MM.1S (cell line): ENCODE data around the gene RABGEF1.
"Not testable (repeated sequence)": the region's sequence is repeated elsewhere in the genome, so short reads cannot be mapped to it uniquely, and the experiment has no call there.

ENCODE experiments used
- EZH2 ChIP-seq: fragments of 300-600 bp; sonication (generic); optimal IDR thresholded peaks from 2 replicates; pipeline ENCODE3; 2017; ENCODE audit warnings: low read depth, mild to moderate bottlenecking, antibody characterized with exemption, low read length, mixed read lengths
- TF ChIP-seq, protein P1 (sequence below): fragments of 300-600 bp; sonication (generic); IDR thresholded peaks from 2 replicates; pipeline ENCODE4 v1.5.1; 2016; ENCODE audit warnings: antibody characterized with exemption, low read length, mixed read lengths

DNA sequence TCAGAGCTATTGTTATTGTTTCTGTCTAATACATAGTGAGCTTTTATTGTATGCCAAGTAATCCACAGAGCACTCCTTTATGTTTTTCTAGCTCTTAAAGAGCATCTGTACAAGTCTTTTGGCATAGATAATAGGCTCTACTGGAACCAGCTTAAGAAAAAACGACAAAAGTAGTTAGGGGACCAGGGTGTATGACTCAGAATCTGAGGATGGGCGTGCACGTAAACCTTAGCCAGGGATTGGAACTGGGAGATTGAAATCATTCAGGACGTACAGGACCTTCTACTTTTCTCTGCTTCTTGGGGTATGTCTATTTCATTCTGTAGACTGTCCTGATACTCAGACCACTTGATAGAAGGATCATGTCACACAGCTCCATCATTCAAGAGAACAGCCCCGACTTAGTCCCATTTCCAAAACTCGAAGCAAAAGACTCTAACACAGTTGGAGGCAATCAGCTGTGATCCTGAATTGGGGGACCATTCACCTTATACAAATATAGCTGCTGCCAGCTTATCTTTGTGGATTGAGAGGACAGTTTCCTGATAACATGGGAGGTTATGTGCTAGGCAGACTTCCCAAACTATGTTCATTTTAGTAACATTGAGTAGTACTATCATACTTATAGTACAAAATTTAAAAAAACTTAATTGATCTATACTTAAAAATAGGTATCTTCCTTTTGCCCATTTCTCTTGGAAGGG lies 24.9 kb downstream of the RABGEF1 start:
- TF ChIP-seq, protein P1, sequence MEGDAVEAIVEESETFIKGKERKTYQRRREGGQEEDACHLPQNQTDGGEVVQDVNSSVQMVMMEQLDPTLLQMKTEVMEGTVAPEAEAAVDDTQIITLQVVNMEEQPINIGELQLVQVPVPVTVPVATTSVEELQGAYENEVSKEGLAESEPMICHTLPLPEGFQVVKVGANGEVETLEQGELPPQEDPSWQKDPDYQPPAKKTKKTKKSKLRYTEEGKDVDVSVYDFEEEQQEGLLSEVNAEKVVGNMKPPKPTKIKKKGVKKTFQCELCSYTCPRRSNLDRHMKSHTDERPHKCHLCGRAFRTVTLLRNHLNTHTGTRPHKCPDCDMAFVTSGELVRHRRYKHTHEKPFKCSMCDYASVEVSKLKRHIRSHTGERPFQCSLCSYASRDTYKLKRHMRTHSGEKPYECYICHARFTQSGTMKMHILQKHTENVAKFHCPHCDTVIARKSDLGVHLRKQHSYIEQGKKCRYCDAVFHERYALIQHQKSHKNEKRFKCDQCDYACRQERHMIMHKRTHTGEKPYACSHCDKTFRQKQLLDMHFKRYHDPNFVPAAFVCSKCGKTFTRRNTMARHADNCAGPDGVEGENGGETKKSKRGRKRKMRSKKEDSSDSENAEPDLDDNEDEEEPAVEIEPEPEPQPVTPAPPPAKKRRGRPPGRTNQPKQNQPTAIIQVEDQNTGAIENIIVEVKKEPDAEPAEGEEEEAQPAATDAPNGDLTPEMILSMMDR = not testable (repeated sequence)
- TF ChIP-seq EZH2 = not testable (repeated sequence)
